Right lobe of liver (tissue), 6 donors: Measurements from ENCODE around the gene VPS35L. TPM values are rescaled to one million over a fixed set of nuclear protein-coding genes. Genes with fewer than 3 reads are reported as not detected.

Source experiments
- ATAC-seq, 4 donors: fragments of 200-7000 bp; cut with Tn5 transposase; one replicate each; pipeline ENCODE4 v1.9.1; 2020; ENCODE audit warnings: mild to moderate bottlenecking in 4 of 4, moderate library complexity in 4 of 4
- DNase-seq, 3 donors: peaks; one replicate each; pipeline ENCODE4 v3.0.0-alpha.2; 2020
- H3K27ac ChIP-seq, 3 donors: fragments of 200-600 bp; one replicate each; pipeline ENCODE4 v1.8.0; 2022
- H3K27me3 ChIP-seq, 2 donors: fragments of 200-600 bp; one replicate each; pipeline ENCODE4 v1.8.0; 2022
- H3K36me3 ChIP-seq, 4 donors: fragments of 200-600 bp; sonication (generic) in 1 of 4; one replicate each; pipeline versions ENCODE4 v1.5.1 to v1.8.0; 2017 to 2022; ENCODE audit warnings: control low read depth in 1 of 4
- H3K4me1 ChIP-seq, 4 donors: fragments of 200-600 bp; sonication (generic) in 1 of 4; one replicate each; pipeline versions ENCODE4 v1.5.1 to v1.8.0; 2017 to 2022; ENCODE audit warnings: control low read depth in 1 of 4
- H3K4me3 ChIP-seq, 3 donors: fragments of 200-600 bp; one replicate each; pipeline ENCODE4 v1.8.0; 2022
- H3K9me3 ChIP-seq, 4 donors: fragments of 200-600 bp; sonication (generic) in 1 of 4; one replicate each; pipeline versions ENCODE4 v1.5.1 to v1.8.0; 2017 to 2022; ENCODE audit warnings: control low read depth in 1 of 4
- CTCF ChIP-seq, 4 donors: fragments of 200-600 bp in 3 of 4; fragments of 450-650 bp in 1 of 4; IDR thresholded peaks; one replicate each; pipeline versions ENCODE4 v1.5.1 to v1.8.0; 2016 to 2022; ENCODE audit warnings: antibody characterized with exemption in 4 of 4, mild to moderate bottlenecking in 2 of 4
- POLR2A ChIP-seq: fragments of 450-650 bp; IDR thresholded peaks from one replicate; pipeline ENCODE4 v1.6.1; 2017; ENCODE audit warnings: antibody characterized with exemption, mild to moderate bottlenecking
- WGBS: methylation state at CpG from one replicate; pipeline ENCODE4 v1.1.6; 2018; ENCODE audit warnings: low coverage, low lambda C conversion rate; ENCODE audit not compliant: insufficient coverage; ENCODE audit errors: missing lambda C conversion rate; 5-methylcytosine and 5-hydroxymethylcytosine counted together
- intact Hi-C, 2 donors: fragments of 100-400 bp; cut with DNase I; formaldehyde crosslinking; loops; one replicate each; pipeline versions ENCODE4 v1.11.2 to v1.14.1; 2022
- total RNA-seq, 6 experiments: library from RNA; depleted of rRNA in 2 of 6; stranded (reverse); fragments of >200 nt in 2 of 6; fragmentation: NEBNext Ultra II Directional in 3 of 6; extraction: Animal tissue kit (Norgen Biotek cat#: 25700) in 3 of 6; gene quantifications; one replicate each; pipeline versions ENCODE4 v1.1.0 to v1.2.4, GENCODE V29; 2016 to 2023
- donor health status: DM: no; HTN: yes; CAD: no.
- donor health status: DM: no; HTN: no; CAD: no.
- donor health status: DM: no; HTN: no; CAD: no.
- donor health status: DM: no; HTN: yes; CAD: no.
- donor health status: DM: no; HTN: yes; CAD: no.

VPS35L gene
- total RNA-seq, 6 experiments from 2014 or later: 19.3 to 24.3 (median 20.4) TPM

GRCh38 chr16:19563377-19563776, 7.9 kb downstream of the VPS35L start:
- WGBS: 90% methylated on average over 3 of the region's 4 CpGs
- Histone ChIP-seq H3K4me1 (no peaks in the 10 kb centered on the region), H3K36me3 (peaks cover 0 to 15% (median 8%) of the 10 kb centered on the region in 4 donors)

GRCh38 chr16:19566362-19566761, 10.9 kb downstream of the VPS35L start:
- DNase-seq: no peak
- no peaks in the 10 kb centered on the region for H3K4me1 ChIP-seq
- intact Hi-C loops: no loop called here
- ATAC-seq: no peak
- H3K36me3 ChIP-seq: peaks cover 4 to 34% (median 8%) of the 10 kb centered on the region in 4 donors
- TF ChIP-seq POLR2A: no peak
- TF ChIP-seq CTCF (IDR thresholded peaks at IDR 0.05): no peak
- peaks cover 0 to 4% (median 0%) of the 10 kb centered on the region in 4 donors for H3K9me3 ChIP-seq
- no peak overlapping the region for H3K27ac ChIP-seq
- no peak overlapping the region for H3K4me3 ChIP-seq
- H3K27me3 ChIP-seq: no peaks in the 10 kb centered on the region
- 94% methylated on average over 2 of the region's 3 CpGs for WGBS

More at GRCh38 chr16:19563377-19563776, 7.9 kb downstream of the VPS35L start:
- Histone ChIP-seq H3K9me3 (peaks cover 0 to 4% (median 0%) of the 10 kb centered on the region in 4 donors), H3K27ac (no peak overlapping the region), H3K27me3 (no peaks in the 10 kb centered on the region), H3K4me3 (no peak overlapping the region)
- intact Hi-C loops: loop anchor here in 1 of 2 donors (5.0 kb wide), 1 partner anchor 324 kb away; no protein-coding TSS in a partner anchor
- no peak for TF ChIP-seq POLR2A
- no peak for TF ChIP-seq CTCF (IDR thresholded peaks at IDR 0.05)
- ATAC-seq (no peak), DNase-seq (no peak)

GRCh38 chr16:19567560-19567959, 12.1 kb downstream of the VPS35L start:
- H3K27me3 ChIP-seq: no peaks in the 10 kb centered on the region
- 96% methylated on average over 5 of the region's 8 CpGs for WGBS
- no peak overlapping the region for H3K27ac ChIP-seq
- peaks cover 0 to 4% (median 0%) of the 10 kb centered on the region in 4 donors for H3K9me3 ChIP-seq
- no peak overlapping the region for H3K4me3 ChIP-seq
- ATAC-seq (no peak), DNase-seq (no peak)
- intact Hi-C loops: no loop called here
- TF ChIP-seq CTCF (IDR thresholded peaks at IDR 0.05) (no peak), POLR2A (no peak)
- peaks cover 5 to 41% (median 8%) of the 10 kb centered on the region in 4 donors for H3K36me3 ChIP-seq
- no peaks in the 10 kb centered on the region for H3K4me1 ChIP-seq

- Histone ChIP-seq H3K27ac (no peak overlapping the region), H3K4me1 (no peaks in the 10 kb centered on the region), H3K36me3 (peaks cover 0 to 62% (median 18%) of the 10 kb centered on the region in 4 donors), H3K27me3 (no peaks in the 10 kb centered on the region), H3K9me3 (no peaks in the 10 kb centered on the region), H3K4me3 (no peak overlapping the region)
- ATAC-seq (no peak), DNase-seq (no peak)
- TF ChIP-seq CTCF (IDR thresholded peaks at IDR 0.05): no peak
- TF ChIP-seq POLR2A: no peak
- WGBS: 95% methylated on average over 4 of the region's 9 CpGs
- intact Hi-C loops: no loop called here
Measured at GRCh38 chr16:19573997-19574396, 18.5 kb downstream of the VPS35L start.

GRCh38 chr16:19574615-19575014, 19.1 kb downstream of the VPS35L start:
- TF ChIP-seq POLR2A: no peak
- no peak for TF ChIP-seq CTCF (IDR thresholded peaks at IDR 0.05)
- Histone ChIP-seq H3K27me3 (no peaks in the 10 kb centered on the region), H3K27ac (no peak overlapping the region), H3K4me1 (no peaks in the 10 kb centered on the region), H3K9me3 (no peaks in the 10 kb centered on the region), H3K36me3 (peaks cover 0 to 57% (median 20%) of the 10 kb centered on the region in 4 donors), H3K4me3 (no peak overlapping the region)
- intact Hi-C loops: no loop called here
- 79% methylated on average over 2 of the region's 2 CpGs for WGBS
- DNase-seq (no peak), ATAC-seq (no peak)
